ENCODE results near the gene CLCN4.

Gene CLCN4

DNA sequence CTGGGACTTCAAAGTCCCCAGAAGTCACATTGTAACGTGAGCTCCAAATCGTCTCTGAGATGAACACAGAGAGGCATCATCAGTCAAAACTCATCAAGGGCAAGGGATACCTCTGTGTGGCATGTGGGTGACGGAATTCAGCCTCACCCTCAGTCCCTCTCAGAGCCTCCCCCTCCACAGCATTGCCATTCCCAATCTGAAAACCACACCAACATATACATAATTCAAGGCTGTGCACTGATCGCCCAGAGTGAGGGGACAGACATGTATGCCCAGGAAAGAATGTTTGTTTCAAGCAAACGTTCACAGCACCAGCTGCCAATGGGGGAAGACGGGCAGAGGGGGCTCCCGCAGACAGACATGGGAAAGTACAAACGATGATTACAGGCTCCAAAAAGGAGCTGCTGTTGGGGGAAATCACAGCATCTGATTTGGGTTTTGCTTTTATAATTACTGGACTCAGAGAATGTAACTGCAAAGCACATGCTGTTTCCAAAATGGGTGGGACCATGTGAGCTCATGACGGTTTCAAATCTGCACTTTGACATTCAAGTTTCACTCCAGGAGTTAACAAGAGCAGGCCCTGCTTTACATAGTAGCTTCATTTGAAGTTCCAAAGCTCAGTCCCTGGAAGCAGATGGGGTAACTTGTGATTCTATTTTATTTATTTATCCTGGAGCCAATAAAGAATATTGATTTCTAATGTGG is 88.3 kb downstream of the CLCN4 start:
- DNase-seq (ENCODE audit: low spot score): no peak

DNA sequence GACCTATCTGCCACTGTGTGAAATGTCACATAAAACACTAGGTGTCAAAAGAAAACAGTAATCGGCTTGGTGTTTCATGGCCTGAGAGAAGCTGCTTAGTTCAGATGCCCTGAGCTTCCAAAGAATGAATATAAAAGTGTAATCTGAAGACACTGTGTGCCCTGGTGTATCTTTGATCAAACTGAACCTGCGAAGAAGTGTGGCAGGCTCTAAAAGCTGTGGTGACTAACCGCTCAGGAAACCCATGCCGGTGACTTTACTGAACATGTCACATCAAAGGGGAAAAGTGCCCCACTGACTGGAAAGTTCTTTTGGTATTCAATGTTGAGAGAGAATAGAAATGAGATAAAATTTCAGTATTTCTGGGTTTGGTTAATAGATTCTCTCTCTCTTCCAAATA is 89.1 kb downstream of the CLCN4 start:
- DNase-seq (ENCODE audit: low spot score): no peak

GRCh38 chrX:10246297-10246696 is 89.5 kb downstream of the CLCN4 start:
- DNase-seq (ENCODE audit: low spot score): no peak

GRCh38 chrX:10246846-10247245 is 90.1 kb downstream of the CLCN4 start:
- no peak for DNase-seq (ENCODE audit: low spot score)

DNA sequence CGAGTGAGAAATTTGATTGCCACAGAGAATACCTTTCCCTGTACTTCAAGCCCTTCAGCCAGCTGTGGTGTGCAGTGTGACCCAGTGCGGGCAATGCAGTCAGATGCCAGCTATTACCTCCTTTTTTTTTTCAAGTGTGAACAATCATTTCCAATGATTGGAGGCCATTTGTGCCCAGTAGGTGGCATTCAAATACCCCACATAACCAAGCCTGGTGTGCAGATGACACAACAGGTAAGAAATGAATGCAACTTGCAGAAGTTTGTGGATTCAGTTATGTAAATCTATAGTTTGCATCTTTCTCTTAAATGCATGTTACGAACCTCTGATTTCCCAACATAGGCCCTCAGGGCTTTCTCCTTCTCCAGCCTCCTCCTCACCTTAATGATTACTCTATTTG is 98.0 kb downstream of the CLCN4 start:
- no peak for DNase-seq (ENCODE audit: low spot score)

DNA sequence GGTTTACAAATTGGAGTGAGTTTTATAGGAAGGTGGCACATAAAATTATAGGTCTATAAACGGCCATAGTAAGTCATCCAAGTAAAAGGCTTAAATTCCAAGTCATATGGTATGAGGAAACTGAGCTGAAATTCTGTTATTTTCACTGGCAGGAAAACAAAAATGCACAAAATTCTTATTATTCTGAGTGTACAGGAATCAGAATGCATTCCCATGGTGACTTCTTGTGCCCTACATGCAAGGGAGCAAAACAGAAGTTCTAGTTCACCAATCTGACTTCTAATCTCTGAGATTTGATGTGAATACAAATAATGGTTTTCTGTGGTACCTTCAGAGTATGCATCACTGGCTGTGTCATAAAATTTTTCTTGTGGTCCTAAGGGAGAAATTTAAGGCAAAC is 102.9 kb downstream of the CLCN4 start:
- no peak for DNase-seq (ENCODE audit: low spot score)

DNA sequence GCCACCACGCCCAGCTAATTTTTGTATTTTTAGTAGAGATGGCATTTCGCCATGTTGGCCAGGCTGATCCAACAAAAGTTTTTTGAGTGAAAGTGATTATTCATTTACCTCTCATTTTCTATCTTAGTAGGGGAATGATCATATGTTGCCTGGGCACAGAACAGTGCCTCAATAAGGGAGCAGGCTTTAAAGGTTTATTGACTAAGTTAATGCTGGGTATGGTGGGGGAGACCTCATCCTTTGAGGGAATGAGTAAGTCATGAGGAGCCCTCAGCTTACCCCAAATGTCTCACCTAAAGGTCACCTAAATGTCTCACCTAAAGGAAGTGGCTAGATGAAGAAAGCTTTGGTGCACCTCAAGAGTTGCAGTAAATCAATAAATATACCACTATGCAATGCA is 109.0 kb downstream of the CLCN4 start:
- no peak for DNase-seq (ENCODE audit: low spot score)

DNA sequence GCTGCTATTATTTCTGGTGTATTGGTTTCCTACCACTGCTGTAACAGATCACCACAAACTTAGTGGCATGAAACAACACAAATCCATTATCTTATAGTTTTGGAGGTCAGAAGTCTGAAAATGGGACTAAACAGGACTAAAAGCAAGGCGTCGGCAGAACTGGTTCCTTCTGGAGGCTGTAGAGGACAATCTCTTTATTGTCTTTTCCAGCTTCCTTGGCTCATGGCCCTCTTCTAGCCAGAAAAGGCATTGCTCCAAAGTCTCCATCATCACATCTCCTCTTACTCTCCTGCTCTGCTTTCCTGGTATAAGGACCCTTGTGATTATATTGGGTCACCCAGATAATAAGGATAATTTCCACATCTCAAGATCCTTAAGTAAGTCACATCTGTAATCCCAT is 121.9 kb downstream of the CLCN4 start:
- no peak for DNase-seq (ENCODE audit: low spot score)

DNA sequence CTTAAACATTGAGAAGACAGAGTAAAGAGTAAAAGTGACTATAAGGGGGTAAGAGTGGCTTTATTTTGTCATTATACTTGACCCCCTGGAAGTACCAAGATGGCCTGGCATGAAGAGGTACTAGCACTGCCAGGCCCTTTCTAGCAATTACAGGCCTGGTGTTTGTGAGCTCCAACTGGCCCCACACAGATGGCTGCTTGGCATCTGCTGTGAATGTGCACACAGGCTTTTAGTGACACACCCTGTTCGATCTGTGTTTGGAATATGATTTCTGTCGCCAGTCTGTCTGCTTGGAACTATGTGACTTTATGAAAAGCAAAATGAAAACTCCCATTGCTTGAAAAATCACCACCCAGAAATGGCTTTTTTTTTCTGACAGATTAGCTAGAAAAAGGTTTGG is 123.3 kb downstream of the CLCN4 start:
- no peak for DNase-seq (ENCODE audit: low spot score)

- DNase-seq (ENCODE audit: low spot score): no peak
Observed at GRCh38 chrX:10282490-10282889, 125.7 kb downstream of the CLCN4 start.

- DNase-seq (ENCODE audit: low spot score): no peak
Observed at GRCh38 chrX:10286195-10286594, 129.4 kb downstream of the CLCN4 start.
